Glutamatergic neuron (in vitro differentiated cells): ENCODE measurements around the gene GPR160. TPM values are rescaled to one million over a fixed set of nuclear protein-coding genes. Genes with fewer than 3 reads are reported as not detected.

Experiments used
- DNase-seq: peaks from one replicate; pipeline ENCODE4 v3.0.0; 2022
- H3K27ac Mint-ChIP-seq: one replicate; pipeline ENCODE4 v1.8.0; 2020; ENCODE audit warnings: mild to moderate bottlenecking, mixed read lengths, inconsistent platforms; ENCODE audit not compliant: unreplicated experiment
- H3K27me3 Mint-ChIP-seq: one replicate; pipeline ENCODE4 v1.8.0; 2020; ENCODE audit warnings: mild to moderate bottlenecking, moderate library complexity, mixed read lengths, inconsistent platforms; ENCODE audit not compliant: unreplicated experiment
- H3K36me3 Mint-ChIP-seq: one replicate; pipeline ENCODE4 v1.8.0; 2020; ENCODE audit warnings: mild to moderate bottlenecking, mixed read lengths, inconsistent platforms; ENCODE audit not compliant: unreplicated experiment
- H3K4me1 Mint-ChIP-seq: one replicate; pipeline ENCODE4 v1.8.0; 2020; ENCODE audit warnings: mild to moderate bottlenecking, low read depth, mixed read lengths, inconsistent platforms; ENCODE audit not compliant: unreplicated experiment
- H3K4me3 Mint-ChIP-seq: one replicate; pipeline ENCODE4 v1.8.0; 2020; ENCODE audit warnings: mild to moderate bottlenecking, mixed read lengths, inconsistent platforms; ENCODE audit not compliant: unreplicated experiment
- H3K9me3 Mint-ChIP-seq: one replicate; pipeline ENCODE4 v1.8.0; 2020; ENCODE audit warnings: mild to moderate bottlenecking, moderate library complexity, mixed read lengths, inconsistent platforms; ENCODE audit not compliant: unreplicated experiment
- long read RNA-seq: library from polyadenylated mRNA; unstranded; transcript quantifications from one replicate; pipeline ENCODE4 v2.0.0, GENCODE V29; 2020; ENCODE audit not compliant: unreplicated experiment
- total RNA-seq: library from RNA; stranded (reverse); fragmentation: NEBNext Ultra II Directional; extraction: Animal tissue kit (Norgen Biotek cat#: 25700); gene quantifications from one replicate; pipeline ENCODE4 v1.2.1, GENCODE V29; 2021; ENCODE audit not compliant: unreplicated experiment
- TF ChIP-seq, protein P1 (sequence below): fragments of 200-600 bp; sonication (generic); IDR thresholded peaks from one replicate; pipeline ENCODE4 v1.5.0; 2021; ENCODE audit not compliant: partially characterized antibody, unreplicated experiment

GPR160 gene, protein sequence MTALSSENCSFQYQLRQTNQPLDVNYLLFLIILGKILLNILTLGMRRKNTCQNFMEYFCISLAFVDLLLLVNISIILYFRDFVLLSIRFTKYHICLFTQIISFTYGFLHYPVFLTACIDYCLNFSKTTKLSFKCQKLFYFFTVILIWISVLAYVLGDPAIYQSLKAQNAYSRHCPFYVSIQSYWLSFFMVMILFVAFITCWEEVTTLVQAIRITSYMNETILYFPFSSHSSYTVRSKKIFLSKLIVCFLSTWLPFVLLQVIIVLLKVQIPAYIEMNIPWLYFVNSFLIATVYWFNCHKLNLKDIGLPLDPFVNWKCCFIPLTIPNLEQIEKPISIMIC
- total RNA-seq = not detected
- long read RNA-seq = 0 reads

DNA sequence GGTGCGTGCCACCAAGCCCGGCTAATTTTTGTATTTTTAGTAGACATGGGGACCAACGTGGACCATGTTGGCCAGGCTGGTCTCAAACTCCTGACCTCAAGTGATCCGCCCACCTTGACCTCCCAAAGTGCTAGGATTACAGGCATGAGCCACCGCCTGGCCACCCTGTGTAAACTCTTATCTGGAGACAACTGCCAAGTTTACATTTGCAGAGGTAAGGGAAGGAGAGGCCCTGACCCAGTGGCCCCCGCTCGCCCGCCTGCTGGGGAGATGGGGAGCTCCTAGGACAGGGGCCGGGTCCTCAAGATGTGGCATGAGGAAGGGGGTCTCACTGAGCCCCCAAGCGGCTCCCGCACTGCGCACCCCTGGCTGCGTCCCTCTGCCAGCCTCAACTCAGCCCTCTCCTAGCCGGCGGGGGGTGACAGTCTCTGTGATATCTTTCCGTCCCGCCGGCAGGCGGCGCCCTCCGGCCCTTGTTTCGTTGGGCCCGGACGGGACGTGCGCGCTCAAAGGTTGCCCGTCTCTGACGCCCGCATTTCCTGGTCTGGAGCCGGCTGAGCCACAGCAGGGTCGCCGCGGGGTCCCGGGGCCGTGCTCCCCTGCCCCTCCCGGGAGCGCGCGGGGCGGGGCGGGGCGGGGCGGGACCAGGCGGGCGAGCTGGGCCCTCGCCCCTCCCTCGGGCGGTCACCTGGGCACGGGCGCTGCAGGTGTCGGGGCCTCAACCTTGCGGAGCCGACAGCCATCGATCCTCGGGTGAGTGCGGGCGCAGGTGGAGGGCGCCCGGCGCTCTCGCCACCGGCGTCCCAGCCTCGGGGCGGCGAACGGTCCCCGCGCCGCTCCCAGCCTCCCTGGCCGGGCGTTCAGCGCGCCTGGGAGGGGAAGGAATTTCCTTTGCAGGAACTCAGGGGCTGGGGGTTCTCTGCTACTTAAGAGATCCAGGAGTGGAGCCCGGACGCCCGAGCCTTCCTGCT lies at the start of gene GPR160:
Gene GPR160, plus strand, starts transcription at position 533 of the 971 bp plus-strand sequence. CDS start 45,978 bp downstream, outside the sequence.
- Mint-ChIP-seq H3K9me3 (no peaks in the 10 kb centered on the region), H3K4me1 (no peaks in the 10 kb centered on the region), H3K36me3 (no peaks in the 10 kb centered on the region), H3K27ac (no peak within 1 kb of the TSS), H3K27me3 (peaks cover 5% of the 10 kb centered on the region), H3K4me3 (peak within 1 kb of the TSS; percentile 81)
- peak; percentile 74 for DNase-seq
- TF ChIP-seq, protein P1, sequence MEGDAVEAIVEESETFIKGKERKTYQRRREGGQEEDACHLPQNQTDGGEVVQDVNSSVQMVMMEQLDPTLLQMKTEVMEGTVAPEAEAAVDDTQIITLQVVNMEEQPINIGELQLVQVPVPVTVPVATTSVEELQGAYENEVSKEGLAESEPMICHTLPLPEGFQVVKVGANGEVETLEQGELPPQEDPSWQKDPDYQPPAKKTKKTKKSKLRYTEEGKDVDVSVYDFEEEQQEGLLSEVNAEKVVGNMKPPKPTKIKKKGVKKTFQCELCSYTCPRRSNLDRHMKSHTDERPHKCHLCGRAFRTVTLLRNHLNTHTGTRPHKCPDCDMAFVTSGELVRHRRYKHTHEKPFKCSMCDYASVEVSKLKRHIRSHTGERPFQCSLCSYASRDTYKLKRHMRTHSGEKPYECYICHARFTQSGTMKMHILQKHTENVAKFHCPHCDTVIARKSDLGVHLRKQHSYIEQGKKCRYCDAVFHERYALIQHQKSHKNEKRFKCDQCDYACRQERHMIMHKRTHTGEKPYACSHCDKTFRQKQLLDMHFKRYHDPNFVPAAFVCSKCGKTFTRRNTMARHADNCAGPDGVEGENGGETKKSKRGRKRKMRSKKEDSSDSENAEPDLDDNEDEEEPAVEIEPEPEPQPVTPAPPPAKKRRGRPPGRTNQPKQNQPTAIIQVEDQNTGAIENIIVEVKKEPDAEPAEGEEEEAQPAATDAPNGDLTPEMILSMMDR = peak; percentile 85

DNA sequence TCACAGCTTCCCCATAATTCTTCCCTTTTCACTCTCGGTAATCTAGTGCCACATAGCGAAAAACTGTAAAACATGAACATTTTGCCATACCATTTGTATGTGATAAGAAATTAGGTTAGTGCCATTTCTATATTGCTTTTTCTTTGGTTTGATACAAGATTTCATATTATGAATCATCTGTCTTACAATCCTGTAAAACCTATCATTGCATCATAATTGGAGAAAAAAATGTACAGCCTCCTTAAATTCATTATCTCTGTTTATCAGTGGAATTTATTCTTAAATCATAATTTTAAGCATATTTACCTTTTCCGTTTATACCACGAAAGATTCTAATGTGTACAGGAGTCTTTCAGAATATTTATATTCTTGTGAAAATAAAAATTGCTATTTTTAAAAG lies 47.4 kb upstream of the GPR160 start:
- no peaks in the 10 kb centered on the region for H3K9me3 Mint-ChIP-seq
- no peak overlapping the region for H3K4me3 Mint-ChIP-seq
- H3K27me3 Mint-ChIP-seq = peaks cover 3% of the 10 kb centered on the region
- TF ChIP-seq, protein P1 = no peak
- no peaks in the 10 kb centered on the region for H3K4me1 Mint-ChIP-seq
- H3K27ac Mint-ChIP-seq = no peak overlapping the region
- DNase-seq = no peak
- H3K36me3 Mint-ChIP-seq = no peaks in the 10 kb centered on the region

DNA sequence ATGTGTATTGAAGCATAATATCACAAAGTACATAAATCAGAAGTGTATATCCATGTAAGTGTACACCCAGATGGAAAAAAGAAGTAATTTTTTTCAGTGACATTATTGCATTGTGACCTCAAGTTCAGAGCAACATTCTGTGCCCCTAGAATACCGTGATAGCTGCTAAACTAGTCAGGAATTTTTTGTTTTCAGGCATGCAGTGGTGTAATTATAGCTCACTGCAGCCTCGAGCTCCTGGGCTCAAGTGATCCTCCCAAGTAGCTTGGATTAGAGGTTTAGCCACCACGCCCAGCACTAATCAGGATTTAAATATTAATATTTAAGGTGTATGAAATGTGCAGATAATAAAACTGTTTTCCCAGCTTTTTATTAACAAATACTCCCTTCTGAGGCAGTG lies 45.6 kb upstream of the GPR160 start:
- no peaks in the 10 kb centered on the region for H3K4me1 Mint-ChIP-seq
- H3K9me3 Mint-ChIP-seq = peaks cover 2% of the 10 kb centered on the region
- peaks cover 3% of the 10 kb centered on the region for H3K27me3 Mint-ChIP-seq
- no peak for DNase-seq
- no peak overlapping the region for H3K27ac Mint-ChIP-seq
- no peaks in the 10 kb centered on the region for H3K36me3 Mint-ChIP-seq
- no peak overlapping the region for H3K4me3 Mint-ChIP-seq
- TF ChIP-seq, protein P1 = no peak

DNA sequence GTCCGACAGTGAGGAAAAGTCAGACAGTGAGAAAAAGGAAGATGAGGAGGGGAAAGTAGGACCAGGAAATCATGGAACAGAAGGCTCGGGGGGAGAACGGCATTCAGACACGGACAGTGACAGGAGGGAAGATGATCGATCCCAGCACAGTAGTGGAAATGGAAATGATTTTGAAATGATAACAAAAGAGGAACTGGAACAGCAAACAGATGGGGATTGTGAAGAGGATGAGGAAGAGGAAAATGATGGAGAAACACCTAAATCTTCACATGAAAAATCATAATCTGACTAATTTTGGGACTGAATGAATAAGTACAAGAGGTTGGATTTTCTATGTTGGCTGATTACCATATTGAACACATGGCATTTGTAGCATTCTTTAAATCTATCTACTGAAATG lies 45.0 kb upstream of the GPR160 start:
- TF ChIP-seq, protein P1 = no peak
- peak overlapping the region; percentile 35 for H3K27ac Mint-ChIP-seq

More for the DNA sequence above, 45.0 kb upstream of the GPR160 start:
- H3K4me1 Mint-ChIP-seq = no peaks in the 10 kb centered on the region
- H3K4me3 Mint-ChIP-seq = no peak overlapping the region
- DNase-seq = no peak
- H3K27me3 Mint-ChIP-seq = peaks cover 3% of the 10 kb centered on the region
- peaks cover 2% of the 10 kb centered on the region for H3K9me3 Mint-ChIP-seq
- H3K36me3 Mint-ChIP-seq = no peaks in the 10 kb centered on the region
